Esophagus muscularis mucosa (tissue), 3 donors: Measurements from ENCODE around the gene PTPN23.

Experiments
- EP300 ChIP-seq: sonication (generic); formaldehyde crosslinking; IDR thresholded peaks from one replicate; pipeline ENCODE4 v1.6.1; 2017; ENCODE audit warnings: antibody characterized with exemption
- POLR2AphosphoS5 ChIP-seq, 2 donors: sonication (generic); formaldehyde crosslinking; IDR thresholded peaks; one replicate each; pipeline ENCODE4 v1.6.1; 2017; ENCODE audit warnings: antibody characterized with exemption in 2 of 2

GRCh38 chr3:47399016-47399415, 18.2 kb downstream of the PTPN23 start:
- TF ChIP-seq POLR2AphosphoS5 (IDR thresholded peaks at IDR 0.05) (no peak), EP300 (no peak)
